ENCODE measurements around the gene MAPK4.
"Not testable (repeated sequence)": the region's sequence is repeated elsewhere in the genome, so short reads cannot be mapped to it uniquely, and the experiment has no call there.

Gene MAPK4

GRCh38 chr18:50590593-50590992 is 30.7 kb downstream of the MAPK4 start:
- no peaks in the 10 kb centered on the region for H3K36me3 Mint-ChIP-seq (ENCODE audit: low read depth)
- no peaks in the 10 kb centered on the region for H3K27me3 Mint-ChIP-seq
- no peaks in the 10 kb centered on the region for H3K4me1 Mint-ChIP-seq (ENCODE audit: low read depth)
- H3K4me3 Mint-ChIP-seq = no peak overlapping the region
- H3K27ac Mint-ChIP-seq = no peak overlapping the region
- intact Hi-C loops (cut with micrococcal nuclease) = no loop called here
- H3K9me3 Mint-ChIP-seq = no peaks in the 10 kb centered on the region

- intact Hi-C loops (cut with micrococcal nuclease) = no loop called here
- H3K9me3 Mint-ChIP-seq = no peaks in the 10 kb centered on the region
- H3K27ac Mint-ChIP-seq = no peak overlapping the region
- no peaks in the 10 kb centered on the region for H3K4me1 Mint-ChIP-seq (ENCODE audit: low read depth)
- H3K36me3 Mint-ChIP-seq (ENCODE audit: low read depth) = no peaks in the 10 kb centered on the region
- H3K4me3 Mint-ChIP-seq = no peak overlapping the region
- peaks cover 2% of the 10 kb centered on the region for H3K27me3 Mint-ChIP-seq
Measured at GRCh38 chr18:50594012-50594411, 34.1 kb downstream of the MAPK4 start.

GRCh38 chr18:50594942-50595341 is 35.1 kb downstream of the MAPK4 start:
- Mint-ChIP-seq H3K27ac (no peak overlapping the region), H3K4me3 (no peak overlapping the region), H3K4me1 (ENCODE audit: low read depth) (no peaks in the 10 kb centered on the region), H3K36me3 (ENCODE audit: low read depth) (no peaks in the 10 kb centered on the region), H3K27me3 (peaks cover 2% of the 10 kb centered on the region), H3K9me3 (no peaks in the 10 kb centered on the region)
- intact Hi-C loops (cut with micrococcal nuclease) = no loop called here

GRCh38 chr18:50602466-50602865 is 42.6 kb downstream of the MAPK4 start:
- Mint-ChIP-seq H3K9me3 (peaks cover 8% of the 10 kb centered on the region), H3K27me3 (no peaks in the 10 kb centered on the region), H3K36me3 (ENCODE audit: low read depth) (no peaks in the 10 kb centered on the region), H3K4me3 (no peak overlapping the region), H3K27ac (no peak overlapping the region), H3K4me1 (ENCODE audit: low read depth) (no peaks in the 10 kb centered on the region)
- intact Hi-C loops (cut with micrococcal nuclease) = no loop called here

GRCh38 chr18:50606609-50607008 is 46.7 kb downstream of the MAPK4 start:
- Mint-ChIP-seq H3K27me3 (no peaks in the 10 kb centered on the region), H3K4me1 (ENCODE audit: low read depth) (no peaks in the 10 kb centered on the region), H3K4me3 (no peak overlapping the region), H3K36me3 (ENCODE audit: low read depth) (no peaks in the 10 kb centered on the region), H3K27ac (no peak overlapping the region), H3K9me3 (peaks cover 2% of the 10 kb centered on the region)
- intact Hi-C loops (cut with micrococcal nuclease) = no loop called here

- Mint-ChIP-seq H3K36me3 (ENCODE audit: low read depth) (no peaks in the 10 kb centered on the region), H3K4me3 (no peak overlapping the region), H3K27me3 (no peaks in the 10 kb centered on the region), H3K27ac (no peak overlapping the region), H3K4me1 (ENCODE audit: low read depth) (no peaks in the 10 kb centered on the region), H3K9me3 (no peaks in the 10 kb centered on the region)
- intact Hi-C loops (cut with micrococcal nuclease) = no loop called here
Measured at GRCh38 chr18:50607378-50607926, 47.6 kb downstream of the MAPK4 start.

GRCh38 chr18:50609171-50609570 is 49.3 kb downstream of the MAPK4 start:
- H3K36me3 Mint-ChIP-seq (ENCODE audit: low read depth); H3K9me3 Mint-ChIP-seq; H3K27me3 Mint-ChIP-seq; H3K27ac Mint-ChIP-seq; H3K4me3 Mint-ChIP-seq; H3K4me1 Mint-ChIP-seq (ENCODE audit: low read depth); intact Hi-C loops (cut with micrococcal nuclease): not testable (repeated sequence)

- no peaks in the 10 kb centered on the region for H3K27me3 Mint-ChIP-seq
- intact Hi-C loops (cut with micrococcal nuclease) = no loop called here
Measured at GRCh38 chr18:50610349-50610748, 50.5 kb downstream of the MAPK4 start.

GRCh38 chr18:50611529-50611941 is 51.6 kb downstream of the MAPK4 start:
- no peaks in the 10 kb centered on the region for H3K27me3 Mint-ChIP-seq
- intact Hi-C loops (cut with micrococcal nuclease) = no loop called here
- no peaks in the 10 kb centered on the region for H3K36me3 Mint-ChIP-seq (ENCODE audit: low read depth)
- H3K27ac Mint-ChIP-seq = no peak overlapping the region
- no peaks in the 10 kb centered on the region for H3K9me3 Mint-ChIP-seq
- H3K4me3 Mint-ChIP-seq = no peak overlapping the region
- no peaks in the 10 kb centered on the region for H3K4me1 Mint-ChIP-seq (ENCODE audit: low read depth)

More at GRCh38 chr18:50610349-50610748, 50.5 kb downstream of the MAPK4 start:
- H3K4me1 Mint-ChIP-seq (ENCODE audit: low read depth) = no peaks in the 10 kb centered on the region
- H3K27ac Mint-ChIP-seq = no peak overlapping the region
- H3K9me3 Mint-ChIP-seq = no peaks in the 10 kb centered on the region
- H3K36me3 Mint-ChIP-seq (ENCODE audit: low read depth) = no peaks in the 10 kb centered on the region
- no peak overlapping the region for H3K4me3 Mint-ChIP-seq

GRCh38 chr18:50614838-50615237 is 55.0 kb downstream of the MAPK4 start:
- intact Hi-C loops (cut with micrococcal nuclease) = no loop called here
- H3K9me3 Mint-ChIP-seq = no peaks in the 10 kb centered on the region
- H3K4me3 Mint-ChIP-seq = no peak overlapping the region
- no peak overlapping the region for H3K27ac Mint-ChIP-seq
- H3K36me3 Mint-ChIP-seq (ENCODE audit: low read depth) = no peaks in the 10 kb centered on the region
- no peaks in the 10 kb centered on the region for H3K27me3 Mint-ChIP-seq
- H3K4me1 Mint-ChIP-seq (ENCODE audit: low read depth) = no peaks in the 10 kb centered on the region

- intact Hi-C loops (cut with micrococcal nuclease) = no loop called here
Measured at GRCh38 chr18:50616484-50617048, 56.7 kb downstream of the MAPK4 start.

GRCh38 chr18:50619861-50620275 is 60.0 kb downstream of the MAPK4 start:
- Mint-ChIP-seq H3K36me3 (ENCODE audit: low read depth) (no peaks in the 10 kb centered on the region), H3K4me3 (no peak overlapping the region), H3K27me3 (peaks cover 10% of the 10 kb centered on the region), H3K27ac (no peak overlapping the region), H3K9me3 (no peaks in the 10 kb centered on the region), H3K4me1 (ENCODE audit: low read depth) (no peaks in the 10 kb centered on the region)
- intact Hi-C loops (cut with micrococcal nuclease) = no loop called here

More at GRCh38 chr18:50616484-50617048, 56.7 kb downstream of the MAPK4 start:
- Mint-ChIP-seq H3K9me3 (no peaks in the 10 kb centered on the region), H3K36me3 (ENCODE audit: low read depth) (no peaks in the 10 kb centered on the region), H3K4me1 (ENCODE audit: low read depth) (no peaks in the 10 kb centered on the region), H3K27me3 (no peaks in the 10 kb centered on the region), H3K4me3 (no peak overlapping the region), H3K27ac (no peak overlapping the region)

GRCh38 chr18:50620319-50620718 is 60.4 kb downstream of the MAPK4 start:
- Mint-ChIP-seq H3K4me1 (ENCODE audit: low read depth) (no peaks in the 10 kb centered on the region), H3K36me3 (ENCODE audit: low read depth) (no peaks in the 10 kb centered on the region), H3K27me3 (peaks cover 10% of the 10 kb centered on the region), H3K27ac (no peak overlapping the region), H3K9me3 (no peaks in the 10 kb centered on the region), H3K4me3 (no peak overlapping the region)
- intact Hi-C loops (cut with micrococcal nuclease) = no loop called here

GRCh38 chr18:50621366-50621765 is 61.5 kb downstream of the MAPK4 start:
- Mint-ChIP-seq H3K4me3 (no peak overlapping the region), H3K4me1 (ENCODE audit: low read depth) (no peaks in the 10 kb centered on the region), H3K27me3 (peaks cover 10% of the 10 kb centered on the region), H3K36me3 (ENCODE audit: low read depth) (no peaks in the 10 kb centered on the region), H3K27ac (no peak overlapping the region), H3K9me3 (no peaks in the 10 kb centered on the region)
- intact Hi-C loops (cut with micrococcal nuclease) = no loop called here

GRCh38 chr18:50622320-50622719 is 62.4 kb downstream of the MAPK4 start:
- H3K27me3 Mint-ChIP-seq = peaks cover 10% of the 10 kb centered on the region
- no peak overlapping the region for H3K4me3 Mint-ChIP-seq
- H3K36me3 Mint-ChIP-seq (ENCODE audit: low read depth) = no peaks in the 10 kb centered on the region
- intact Hi-C loops (cut with micrococcal nuclease) = no loop called here
- no peak overlapping the region for H3K27ac Mint-ChIP-seq
- H3K9me3 Mint-ChIP-seq = no peaks in the 10 kb centered on the region
- no peaks in the 10 kb centered on the region for H3K4me1 Mint-ChIP-seq (ENCODE audit: low read depth)
